ENCODE measurements around the gene ERLEC1. TPM values are rescaled to one million over a fixed set of nuclear protein-coding genes. Genes with fewer than 3 reads are reported as not detected.
"Not testable (repeated sequence)": the region's sequence is repeated elsewhere in the genome, so short reads cannot be mapped to it uniquely, and the experiment has no call there.

The ERLEC1 gene
- total RNA-seq, 1 donor from 2014 or later = 44.9 TPM

GRCh38 chr2:53802617-53803151 lies 15.8 kb downstream of the ERLEC1 start:
- H3K36me3 ChIP-seq (ENCODE audit: control insufficient read depth in 3 of 3, insufficient read depth in 3 of 3, low read length in 3 of 3) = peaks cover 5 to 52% (median 21%) of the 10 kb centered on the region in 3 donors
- no peak overlapping the region for H3K4me3 ChIP-seq (ENCODE audit: low read length in 3 of 3)
- H3K27ac ChIP-seq (ENCODE audit: low read depth, low read length) = no peak overlapping the region

GRCh38 chr2:53811601-53812000 lies 24.8 kb downstream of the ERLEC1 start:
- Histone ChIP-seq H3K4me3 (ENCODE audit: low read length in 3 of 3) (no peak overlapping the region), H3K27ac (ENCODE audit: low read depth, low read length) (no peak overlapping the region), H3K36me3 (ENCODE audit: control insufficient read depth in 3 of 3, insufficient read depth in 3 of 3, low read length in 3 of 3) (peaks cover 9 to 51% (median 40%) of the 10 kb centered on the region in 3 donors), H3K4me1 (ENCODE audit: control insufficient read depth in 3 of 3, insufficient read depth in 3 of 3, low read length in 3 of 3) (no peaks in the 10 kb centered on the region), H3K27me3 (ENCODE audit: control insufficient read depth in 3 of 3, insufficient read depth in 3 of 3, low read length in 3 of 3) (no peaks in the 10 kb centered on the region), H3K9me3 (ENCODE audit: control insufficient read depth in 3 of 3, low read length in 3 of 3) (no peaks in the 10 kb centered on the region), H3K9ac (ENCODE audit: low read depth in 1 of 3, low read length in 3 of 3) (no peak overlapping the region)

More at GRCh38 chr2:53802617-53803151, 15.8 kb downstream of the ERLEC1 start:
- H3K9ac ChIP-seq (ENCODE audit: low read depth in 1 of 3, low read length in 3 of 3) = no peak overlapping the region
- no peaks in the 10 kb centered on the region for H3K9me3 ChIP-seq (ENCODE audit: control insufficient read depth in 3 of 3, low read length in 3 of 3)
- H3K4me1 ChIP-seq (ENCODE audit: control insufficient read depth in 3 of 3, insufficient read depth in 3 of 3, low read length in 3 of 3) = no peaks in the 10 kb centered on the region
- no peaks in the 10 kb centered on the region for H3K27me3 ChIP-seq (ENCODE audit: control insufficient read depth in 3 of 3, insufficient read depth in 3 of 3, low read length in 3 of 3)

- no peak overlapping the region for H3K4me3 ChIP-seq (ENCODE audit: low read length in 3 of 3)
- H3K27me3 ChIP-seq (ENCODE audit: control insufficient read depth in 3 of 3, insufficient read depth in 3 of 3, low read length in 3 of 3) = no peaks in the 10 kb centered on the region
- no peak overlapping the region for H3K27ac ChIP-seq (ENCODE audit: low read depth, low read length)
- no peaks in the 10 kb centered on the region for H3K4me1 ChIP-seq (ENCODE audit: control insufficient read depth in 3 of 3, insufficient read depth in 3 of 3, low read length in 3 of 3)
- H3K36me3 ChIP-seq (ENCODE audit: control insufficient read depth in 3 of 3, insufficient read depth in 3 of 3, low read length in 3 of 3) = peaks cover 12 to 53% (median 44%) of the 10 kb centered on the region in 3 donors
- no peak overlapping the region for H3K9ac ChIP-seq (ENCODE audit: low read depth in 1 of 3, low read length in 3 of 3)
- no peaks in the 10 kb centered on the region for H3K9me3 ChIP-seq (ENCODE audit: control insufficient read depth in 3 of 3, low read length in 3 of 3)
Observed at GRCh38 chr2:53813151-53813550, 26.3 kb downstream of the ERLEC1 start.

GRCh38 chr2:53818854-53819435 lies 32.1 kb downstream of the ERLEC1 start:
- no peak overlapping the region for H3K4me3 ChIP-seq (ENCODE audit: low read length in 3 of 3)
- no peaks in the 10 kb centered on the region for H3K9me3 ChIP-seq (ENCODE audit: control insufficient read depth in 3 of 3, low read length in 3 of 3)
- no peak overlapping the region for H3K9ac ChIP-seq (ENCODE audit: low read depth in 1 of 3, low read length in 3 of 3)
- no peaks in the 10 kb centered on the region for H3K27me3 ChIP-seq (ENCODE audit: control insufficient read depth in 3 of 3, insufficient read depth in 3 of 3, low read length in 3 of 3)
- H3K36me3 ChIP-seq (ENCODE audit: control insufficient read depth in 3 of 3, insufficient read depth in 3 of 3, low read length in 3 of 3) = peaks cover 10 to 30% (median 25%) of the 10 kb centered on the region in 3 donors
- no peaks in the 10 kb centered on the region for H3K4me1 ChIP-seq (ENCODE audit: control insufficient read depth in 3 of 3, insufficient read depth in 3 of 3, low read length in 3 of 3)
- H3K27ac ChIP-seq (ENCODE audit: low read depth, low read length) = no peak overlapping the region

GRCh38 chr2:53819634-53820033 lies 32.8 kb downstream of the ERLEC1 start:
- H3K9ac ChIP-seq (ENCODE audit: low read depth in 1 of 3, low read length in 3 of 3) = no peak overlapping the region
- H3K4me3 ChIP-seq (ENCODE audit: low read length in 3 of 3) = no peak overlapping the region
- H3K9me3 ChIP-seq (ENCODE audit: control insufficient read depth in 3 of 3, low read length in 3 of 3) = no peaks in the 10 kb centered on the region
- peaks cover 10 to 25% (median 25%) of the 10 kb centered on the region in 3 donors for H3K36me3 ChIP-seq (ENCODE audit: control insufficient read depth in 3 of 3, insufficient read depth in 3 of 3, low read length in 3 of 3)
- H3K27ac ChIP-seq (ENCODE audit: low read depth, low read length) = no peak overlapping the region
- H3K27me3 ChIP-seq (ENCODE audit: control insufficient read depth in 3 of 3, insufficient read depth in 3 of 3, low read length in 3 of 3) = no peaks in the 10 kb centered on the region
- H3K4me1 ChIP-seq (ENCODE audit: control insufficient read depth in 3 of 3, insufficient read depth in 3 of 3, low read length in 3 of 3) = no peaks in the 10 kb centered on the region

- Histone ChIP-seq H3K9me3 (ENCODE audit: control insufficient read depth in 3 of 3, low read length in 3 of 3) (no peaks in the 10 kb centered on the region), H3K27me3 (ENCODE audit: control insufficient read depth in 3 of 3, insufficient read depth in 3 of 3, low read length in 3 of 3) (no peaks in the 10 kb centered on the region), H3K36me3 (ENCODE audit: control insufficient read depth in 3 of 3, insufficient read depth in 3 of 3, low read length in 3 of 3) (peaks cover 10 to 25% (median 23%) of the 10 kb centered on the region in 3 donors), H3K9ac (ENCODE audit: low read depth in 1 of 3, low read length in 3 of 3) (no peak overlapping the region), H3K27ac (ENCODE audit: low read depth, low read length) (no peak overlapping the region), H3K4me1 (ENCODE audit: control insufficient read depth in 3 of 3, insufficient read depth in 3 of 3, low read length in 3 of 3) (no peaks in the 10 kb centered on the region), H3K4me3 (ENCODE audit: low read length in 3 of 3) (no peak overlapping the region)
Observed at GRCh38 chr2:53820048-53820447, 33.2 kb downstream of the ERLEC1 start.

GRCh38 chr2:53820711-53821110 lies 33.9 kb downstream of the ERLEC1 start:
- no peaks in the 10 kb centered on the region for H3K27me3 ChIP-seq (ENCODE audit: control insufficient read depth in 3 of 3, insufficient read depth in 3 of 3, low read length in 3 of 3)
- peaks cover 8 to 20% (median 16%) of the 10 kb centered on the region in 3 donors for H3K36me3 ChIP-seq (ENCODE audit: control insufficient read depth in 3 of 3, insufficient read depth in 3 of 3, low read length in 3 of 3)
- H3K9me3 ChIP-seq (ENCODE audit: control insufficient read depth in 3 of 3, low read length in 3 of 3) = no peaks in the 10 kb centered on the region
- no peak overlapping the region for H3K9ac ChIP-seq (ENCODE audit: low read depth in 1 of 3, low read length in 3 of 3)
- no peaks in the 10 kb centered on the region for H3K4me1 ChIP-seq (ENCODE audit: control insufficient read depth in 3 of 3, insufficient read depth in 3 of 3, low read length in 3 of 3)
- no peak overlapping the region for H3K27ac ChIP-seq (ENCODE audit: low read depth, low read length)
- H3K4me3 ChIP-seq (ENCODE audit: low read length in 3 of 3) = no peak overlapping the region

- H3K27me3 ChIP-seq (ENCODE audit: control insufficient read depth in 3 of 3, insufficient read depth in 3 of 3, low read length in 3 of 3) = no peaks in the 10 kb centered on the region
- peaks cover 6 to 17% (median 13%) of the 10 kb centered on the region in 3 donors for H3K36me3 ChIP-seq (ENCODE audit: control insufficient read depth in 3 of 3, insufficient read depth in 3 of 3, low read length in 3 of 3)
- no peak overlapping the region for H3K4me3 ChIP-seq (ENCODE audit: low read length in 3 of 3)
- H3K27ac ChIP-seq (ENCODE audit: low read depth, low read length) = no peak overlapping the region
- no peaks in the 10 kb centered on the region for H3K4me1 ChIP-seq (ENCODE audit: control insufficient read depth in 3 of 3, insufficient read depth in 3 of 3, low read length in 3 of 3)
- no peaks in the 10 kb centered on the region for H3K9me3 ChIP-seq (ENCODE audit: control insufficient read depth in 3 of 3, low read length in 3 of 3)
- no peak overlapping the region for H3K9ac ChIP-seq (ENCODE audit: low read depth in 1 of 3, low read length in 3 of 3)
Observed at GRCh38 chr2:53821810-53822209, 35.0 kb downstream of the ERLEC1 start.

GRCh38 chr2:53823639-53824038 lies 36.8 kb downstream of the ERLEC1 start:
- H3K9ac ChIP-seq (ENCODE audit: low read depth in 1 of 3, low read length in 3 of 3); H3K4me1 ChIP-seq (ENCODE audit: control insufficient read depth in 3 of 3, insufficient read depth in 3 of 3, low read length in 3 of 3); H3K27me3 ChIP-seq (ENCODE audit: control insufficient read depth in 3 of 3, insufficient read depth in 3 of 3, low read length in 3 of 3); H3K4me3 ChIP-seq (ENCODE audit: low read length in 3 of 3); H3K27ac ChIP-seq (ENCODE audit: low read depth, low read length); H3K9me3 ChIP-seq (ENCODE audit: control insufficient read depth in 3 of 3, low read length in 3 of 3): not testable (repeated sequence)
- peaks cover 3 to 14% (median 5%) of the 10 kb centered on the region in 3 donors for H3K36me3 ChIP-seq (ENCODE audit: control insufficient read depth in 3 of 3, insufficient read depth in 3 of 3, low read length in 3 of 3)

GRCh38 chr2:53826030-53826410 lies 39.2 kb downstream of the ERLEC1 start:
- no peaks in the 10 kb centered on the region for H3K9me3 ChIP-seq (ENCODE audit: control insufficient read depth in 3 of 3, low read length in 3 of 3)
- H3K4me3 ChIP-seq (ENCODE audit: low read length in 3 of 3) = no peak overlapping the region
- no peak overlapping the region for H3K9ac ChIP-seq (ENCODE audit: low read depth in 1 of 3, low read length in 3 of 3)
- no peak overlapping the region for H3K27ac ChIP-seq (ENCODE audit: low read depth, low read length)
- H3K36me3 ChIP-seq (ENCODE audit: control insufficient read depth in 3 of 3, insufficient read depth in 3 of 3, low read length in 3 of 3) = peaks cover 0 to 2% (median 0%) of the 10 kb centered on the region in 3 donors
- peaks cover 0 to 4% (median 3%) of the 10 kb centered on the region in 3 donors for H3K4me1 ChIP-seq (ENCODE audit: control insufficient read depth in 3 of 3, insufficient read depth in 3 of 3, low read length in 3 of 3)
- no peaks in the 10 kb centered on the region for H3K27me3 ChIP-seq (ENCODE audit: control insufficient read depth in 3 of 3, insufficient read depth in 3 of 3, low read length in 3 of 3)

All from skeletal muscle tissue (tissue), 4 donors.